ENCODE results near the gene SLC44A1. TPM values are rescaled to one million over a fixed set of nuclear protein-coding genes. Genes with fewer than 3 reads are reported as not detected.

SLC44A1 gene
- total RNA-seq, 1 donor from 2014 or later, result 55.2 TPM

DNA sequence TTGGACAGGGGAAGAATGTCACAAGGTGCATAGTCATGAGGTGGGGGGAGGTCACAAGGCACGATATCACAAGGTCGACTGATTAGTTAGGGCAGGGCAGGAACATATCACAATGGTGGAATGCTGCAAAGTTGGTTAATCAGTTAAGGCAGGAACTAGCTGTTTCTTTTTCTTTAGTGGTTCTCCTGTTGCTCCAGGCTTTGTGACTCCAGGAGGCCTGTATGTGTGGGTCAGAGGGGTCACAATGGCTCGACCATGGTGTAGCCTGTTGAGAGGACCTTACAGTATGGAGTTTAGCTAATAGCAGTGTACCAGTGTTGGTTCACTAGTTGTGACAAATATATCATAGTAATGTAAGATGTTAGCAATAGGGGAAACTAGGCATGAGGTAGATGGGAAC, 191.0 kb downstream of the SLC44A1 start:
- Histone ChIP-seq H3K27me3 (ENCODE audit: low read depth) (no peaks in the 10 kb centered on the region), H3K4me3 (no peak overlapping the region), H3K4me1 (no peaks in the 10 kb centered on the region), H3K27ac (no peak overlapping the region), H3K9me3 (no peaks in the 10 kb centered on the region), H3K36me3 (no peaks in the 10 kb centered on the region)
- intact Hi-C loops (cut with DNase I), result no loop called here
- ATAC-seq (no peak), DNase-seq (no peak)
- TF ChIP-seq, protein P1, sequence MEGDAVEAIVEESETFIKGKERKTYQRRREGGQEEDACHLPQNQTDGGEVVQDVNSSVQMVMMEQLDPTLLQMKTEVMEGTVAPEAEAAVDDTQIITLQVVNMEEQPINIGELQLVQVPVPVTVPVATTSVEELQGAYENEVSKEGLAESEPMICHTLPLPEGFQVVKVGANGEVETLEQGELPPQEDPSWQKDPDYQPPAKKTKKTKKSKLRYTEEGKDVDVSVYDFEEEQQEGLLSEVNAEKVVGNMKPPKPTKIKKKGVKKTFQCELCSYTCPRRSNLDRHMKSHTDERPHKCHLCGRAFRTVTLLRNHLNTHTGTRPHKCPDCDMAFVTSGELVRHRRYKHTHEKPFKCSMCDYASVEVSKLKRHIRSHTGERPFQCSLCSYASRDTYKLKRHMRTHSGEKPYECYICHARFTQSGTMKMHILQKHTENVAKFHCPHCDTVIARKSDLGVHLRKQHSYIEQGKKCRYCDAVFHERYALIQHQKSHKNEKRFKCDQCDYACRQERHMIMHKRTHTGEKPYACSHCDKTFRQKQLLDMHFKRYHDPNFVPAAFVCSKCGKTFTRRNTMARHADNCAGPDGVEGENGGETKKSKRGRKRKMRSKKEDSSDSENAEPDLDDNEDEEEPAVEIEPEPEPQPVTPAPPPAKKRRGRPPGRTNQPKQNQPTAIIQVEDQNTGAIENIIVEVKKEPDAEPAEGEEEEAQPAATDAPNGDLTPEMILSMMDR (IDR thresholded peaks at IDR 0.05), result no peak

DNA sequence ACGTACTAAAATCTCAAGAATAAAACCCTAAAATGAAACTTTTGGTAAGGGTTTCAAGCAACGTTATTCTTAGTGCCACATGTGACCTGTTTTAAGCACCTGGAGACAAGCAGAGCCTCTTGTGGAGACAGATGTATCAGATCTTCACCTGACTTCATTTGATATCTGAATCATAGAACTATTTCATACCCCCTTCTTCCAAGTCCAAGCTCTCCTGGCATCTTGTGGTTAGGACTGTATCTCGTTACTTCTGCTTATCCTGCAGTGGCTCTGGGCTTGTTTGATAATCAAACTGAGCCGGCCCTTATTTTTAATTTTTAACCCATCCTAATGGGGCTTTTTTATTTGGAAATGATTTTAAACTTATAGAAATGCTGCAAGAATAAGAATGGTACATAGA, 192.3 kb downstream of the SLC44A1 start:
- no peaks in the 10 kb centered on the region for H3K4me1 ChIP-seq
- TF ChIP-seq, protein P1 (IDR thresholded peaks at IDR 0.05), result no peak
- ATAC-seq (no peak), DNase-seq (no peak)
- no peaks in the 10 kb centered on the region for H3K36me3 ChIP-seq
- no peaks in the 10 kb centered on the region for H3K9me3 ChIP-seq
- H3K27ac ChIP-seq, result no peak overlapping the region
- H3K4me3 ChIP-seq, result no peak overlapping the region
- no peaks in the 10 kb centered on the region for H3K27me3 ChIP-seq (ENCODE audit: low read depth)
- intact Hi-C loops (cut with DNase I), result no loop called here

DNA sequence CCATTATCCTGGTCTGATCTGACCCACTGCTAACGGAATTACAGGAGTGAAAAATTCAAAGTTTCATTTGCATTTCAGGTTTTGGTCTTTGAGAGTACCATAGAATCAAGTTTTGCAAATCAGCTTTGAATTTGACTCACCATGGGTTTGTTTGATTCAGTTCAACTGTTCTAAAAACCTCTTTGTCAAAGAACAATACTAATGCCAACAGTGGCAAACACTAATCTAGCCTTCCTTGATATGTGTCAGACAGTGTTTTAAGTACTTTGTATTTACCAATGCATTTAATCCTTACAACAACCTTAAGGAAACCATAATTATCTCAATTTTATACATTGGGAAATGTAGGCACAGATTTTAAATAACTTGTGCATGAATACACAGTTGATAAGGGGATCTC, 193.3 kb downstream of the SLC44A1 start:
- Histone ChIP-seq H3K9me3 (no peaks in the 10 kb centered on the region), H3K4me1 (no peaks in the 10 kb centered on the region), H3K27me3 (ENCODE audit: low read depth) (no peaks in the 10 kb centered on the region), H3K4me3 (no peak overlapping the region), H3K36me3 (no peaks in the 10 kb centered on the region), H3K27ac (no peak overlapping the region)
- no peak for DNase-seq
- intact Hi-C loops (cut with DNase I), result no loop called here
- no peak for ATAC-seq
- TF ChIP-seq, protein P1 (IDR thresholded peaks at IDR 0.05), result no peak

DNA sequence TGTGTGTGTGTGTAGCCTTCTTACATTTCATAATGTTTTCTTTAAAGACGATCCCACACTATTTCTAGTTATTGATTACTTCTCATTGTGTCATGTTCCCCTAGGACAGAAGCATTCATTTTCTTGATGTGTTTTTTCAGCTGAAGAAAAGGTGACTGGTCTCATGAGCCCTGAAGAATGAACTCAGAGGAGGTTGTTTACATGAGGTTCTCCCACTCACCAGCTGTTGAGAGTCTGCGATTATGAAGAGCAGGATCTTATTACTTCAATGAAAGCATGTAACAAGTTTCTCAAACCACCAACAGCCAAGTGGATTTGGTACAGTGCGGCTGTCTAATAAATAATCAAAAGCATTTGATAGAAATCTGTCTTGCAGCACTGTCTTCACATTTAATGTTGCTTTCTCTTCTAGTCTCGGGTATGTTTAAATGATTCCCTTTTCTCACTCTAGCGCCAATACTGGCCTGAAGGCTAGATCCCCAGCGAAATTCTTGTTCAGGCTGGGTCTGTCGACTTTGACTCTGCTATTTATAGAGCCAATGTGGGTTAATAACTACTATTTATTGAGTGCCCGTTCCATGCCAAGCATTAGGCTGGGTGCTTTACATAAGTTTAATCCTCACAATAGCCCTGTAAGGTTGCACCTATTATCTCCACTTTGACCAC, 193.8 kb downstream of the SLC44A1 start:
- TF ChIP-seq, protein P1 (IDR thresholded peaks at IDR 0.05), result no peak
- Histone ChIP-seq H3K9me3 (no peaks in the 10 kb centered on the region), H3K27ac (no peak overlapping the region), H3K27me3 (ENCODE audit: low read depth) (no peaks in the 10 kb centered on the region), H3K4me3 (no peak overlapping the region), H3K4me1 (no peaks in the 10 kb centered on the region), H3K36me3 (no peaks in the 10 kb centered on the region)
- intact Hi-C loops (cut with DNase I), result no loop called here
- DNase-seq (no peak), ATAC-seq (no peak)

DNA sequence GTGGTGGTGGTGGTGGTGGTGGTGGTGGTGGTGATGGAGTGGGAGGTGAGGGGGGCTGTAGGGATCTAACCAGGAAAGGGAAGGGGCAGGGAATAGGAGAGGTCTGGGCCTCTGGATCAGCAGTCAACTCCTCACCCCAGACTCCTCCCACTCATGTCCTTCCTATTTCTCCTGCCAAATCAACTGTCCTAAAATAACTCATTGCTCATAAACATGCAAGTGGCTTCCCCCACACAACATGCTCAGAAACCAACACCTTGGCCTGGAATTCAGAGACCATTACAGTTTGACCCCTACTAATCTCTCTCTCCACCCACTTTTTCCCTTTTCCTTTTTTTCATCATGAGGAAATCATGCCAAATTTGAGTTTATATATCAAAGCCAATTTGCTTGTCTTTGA, 195.0 kb downstream of the SLC44A1 start:
- Histone ChIP-seq H3K27ac (no peak overlapping the region), H3K27me3 (ENCODE audit: low read depth) (no peaks in the 10 kb centered on the region), H3K4me1 (no peaks in the 10 kb centered on the region), H3K4me3 (no peak overlapping the region), H3K36me3 (no peaks in the 10 kb centered on the region), H3K9me3 (no peaks in the 10 kb centered on the region)
- DNase-seq, result no peak
- ATAC-seq, result no peak
- intact Hi-C loops (cut with DNase I), result no loop called here
- TF ChIP-seq, protein P1 (IDR thresholded peaks at IDR 0.05), result no peak
